ENCODE results near the gene EPAS1. TPM values are rescaled to one million over a fixed set of nuclear protein-coding genes. Genes with fewer than 3 reads are reported as not detected.

Gene EPAS1
- total RNA-seq, 1 experiment from 2014 or later, result 8.5 TPM

GRCh38 chr2:46358713-46359112, 61.5 kb downstream of the EPAS1 start:
- ChIA-PET POLR2A (no interaction called here), CTCF (no interaction called here)
- H3K36me3 Mint-ChIP-seq, result no peaks in the 10 kb centered on the region
- ATAC-seq, result no peak
- no peaks in the 10 kb centered on the region for H3K27me3 Mint-ChIP-seq (ENCODE audit: low read depth)
- H3K4me1 Mint-ChIP-seq, result no peaks in the 10 kb centered on the region
- no peak for DNase-seq (ENCODE audit: low spot score)
- TF ChIP-seq ZNF512 (CRISPR knock-in tag; IDR thresholded peaks at IDR 0.05; ENCODE audit: borderline replicate concordance), result no peak
- TF ChIP-seq ZMAT4 (CRISPR knock-in tag; IDR thresholded peaks at IDR 0.05), result no peak
- no peak for TF ChIP-seq SOX15 (CRISPR knock-in tag; IDR thresholded peaks at IDR 0.05)
- no peak for TF ChIP-seq NR1H2 (CRISPR knock-in tag; IDR thresholded peaks at IDR 0.05)
- no peak for TF ChIP-seq STAT6 (CRISPR knock-in tag; conservative IDR thresholded peaks at IDR 0.05; ENCODE audit: low read depth)
- no peak for TF ChIP-seq FOXP4 (CRISPR knock-in tag; IDR thresholded peaks at IDR 0.05)
- no peak for TF ChIP-seq USF1 (CRISPR knock-in tag; IDR thresholded peaks at IDR 0.05)
- no peak for TF ChIP-seq GRHL2 (CRISPR knock-in tag; IDR thresholded peaks at IDR 0.05; ENCODE audit: insufficient replicate concordance, severe bottlenecking)
- TF ChIP-seq MYBL2 (CRISPR knock-in tag; IDR thresholded peaks at IDR 0.05), result no peak
- no peak for TF ChIP-seq OVOL2 (CRISPR knock-in tag; IDR thresholded peaks at IDR 0.05; ENCODE audit: borderline replicate concordance)
- no peak for TF ChIP-seq FOXP1 (CRISPR knock-in tag; IDR thresholded peaks at IDR 0.05; ENCODE audit: borderline replicate concordance)
- TF ChIP-seq CDX4 (CRISPR knock-in tag; IDR thresholded peaks at IDR 0.05; ENCODE audit: borderline replicate concordance), result no peak
- no peak for TF ChIP-seq NFE2L1 (CRISPR knock-in tag; IDR thresholded peaks at IDR 0.05)
- TF ChIP-seq ZNF121 (CRISPR knock-in tag; IDR thresholded peaks at IDR 0.05), result no peak
- TF ChIP-seq SMAD3 (CRISPR knock-in tag; IDR thresholded peaks at IDR 0.05; ENCODE audit: borderline replicate concordance), result no peak
- no peak for TF ChIP-seq ZNF232 (CRISPR knock-in tag; IDR thresholded peaks at IDR 0.05)
- TF ChIP-seq CTCF (IDR thresholded peaks at IDR 0.05), result no peak
- TF ChIP-seq ZNF219 (CRISPR knock-in tag; IDR thresholded peaks at IDR 0.05; ENCODE audit: borderline replicate concordance), result no peak
- no peak for TF ChIP-seq E2F5 (CRISPR knock-in tag; IDR thresholded peaks at IDR 0.05)
- H3K9me3 Mint-ChIP-seq, result peaks cover 4% of the 10 kb centered on the region
- no peak overlapping the region for H3K4me3 Mint-ChIP-seq
- no peak overlapping the region for H3K27ac Mint-ChIP-seq

Measured in WTC11 (cell line).